PC-9 (cell line): ENCODE measurements around the gene FOXP3. TPM values are rescaled to one million over a fixed set of nuclear protein-coding genes. Genes with fewer than 3 reads are reported as not detected.

Experiments
- BruUV-seq: library from RNA; stranded (reverse); fragments of 400-500 nt; replicated peaks from 2 replicates; lab custom pipeline; 2021; lab: Mats Ljungman, UMichigan
- CTCF ChIA-PET: fragments of 300-600 bp; sonication (Branson Sonifier 250); formaldehyde crosslinking; loops from one replicate; lab custom pipeline; 2022; ENCODE audit warnings: antibody characterized with exemption; lab: Charles Lee
- POLR2A ChIA-PET: fragments of 300-600 bp; sonication (Branson Sonifier 250); formaldehyde crosslinking; loops from one replicate; lab custom pipeline; 2022; ENCODE audit warnings: antibody characterized with exemption; ENCODE audit not compliant: unreplicated experiment; lab: Charles Lee
- DNase-seq, 2 experiments: peaks; one replicate each; pipeline versions ENCODE4 v3.0.0 to v3.0.0-alpha.2; 2015 to 2022; ENCODE audit warnings: mixed read lengths in 1 of 2
- H2AFZ ChIP-seq: fragments of 200-600 bp; sonication (generic); 2 replicates; pipeline ENCODE4 v1.8.1; 2017; ENCODE audit warnings: antibody characterized with exemption
- H3F3A ChIP-seq: fragments of 200-600 bp; sonication (generic); 2 replicates; pipeline ENCODE4 v1.8.1; 2017; ENCODE audit warnings: antibody characterized with exemption, mild to moderate bottlenecking, low read depth; ENCODE audit not compliant: insufficient read depth
- H3K27ac ChIP-seq: fragments of 200-600 bp; sonication (generic); 2 replicates; pipeline ENCODE4 v1.6.1; 2016; ENCODE audit warnings: mixed run types
- H3K27me3 ChIP-seq: fragments of 200-600 bp; sonication (generic); 2 replicates; pipeline ENCODE4 v1.6.1; 2016; ENCODE audit warnings: low read depth, mixed run types; ENCODE audit not compliant: insufficient read depth
- H3K36me3 ChIP-seq: fragments of 200-600 bp; sonication (generic); 2 replicates; pipeline ENCODE4 v1.6.1; 2016; ENCODE audit warnings: low read depth, mixed run types
- H3K4me1 ChIP-seq: fragments of 200-600 bp; sonication (generic); replicated peaks from 2 replicates; pipeline ENCODE4 v1.6.1; 2016; ENCODE audit warnings: mixed run types; ENCODE audit not compliant: insufficient read depth
- H3K4me2 ChIP-seq: fragments of 200-600 bp; sonication (generic); 2 replicates; pipeline ENCODE4 v1.6.1; 2017; ENCODE audit warnings: mixed run types
- H3K4me3 ChIP-seq: fragments of 200-600 bp; sonication (generic); 2 replicates; pipeline ENCODE4 v1.6.1; 2016; ENCODE audit warnings: mixed run types
- H3K79me2 ChIP-seq: fragments of 200-600 bp; sonication (generic); 2 replicates; pipeline ENCODE4 v1.6.1; 2017; ENCODE audit warnings: low read depth, mixed run types
- H3K9me2 ChIP-seq: fragments of 200-600 bp; sonication (generic); 2 replicates; pipeline ENCODE4 v1.8.1; 2017; ENCODE audit warnings: mild to moderate bottlenecking; ENCODE audit not compliant: insufficient read depth
- H3K9me3 ChIP-seq: fragments of 200-600 bp; sonication (generic); 2 replicates; pipeline ENCODE4 v1.8.1; 2016; ENCODE audit warnings: low read depth; ENCODE audit not compliant: insufficient read depth
- H4K20me1 ChIP-seq: fragments of 200-600 bp; sonication (generic); 2 replicates; pipeline ENCODE4 v1.8.1; 2017; ENCODE audit not compliant: insufficient read depth
- EZH2 ChIP-seq: fragments of 200-600 bp; sonication (generic); IDR thresholded peaks from 2 replicates; pipeline ENCODE4 v1.8.0; 2017; ENCODE audit warnings: antibody characterized with exemption, low read depth
- intact Hi-C: fragments of 100-400 bp; cut with micrococcal nuclease; formaldehyde crosslinking; loops from one replicate; pipeline ENCODE4 v1.10.0; 2022; ENCODE audit not compliant: unreplicated experiment
- total RNA-seq: library from RNA; stranded (reverse); gene quantifications from 2 replicates; pipeline ENCODE4 v1.2.3, GENCODE V29; 2021
- TF ChIP-seq, protein P1 (sequence below): fragments of 200-600 bp; sonication (generic); conservative IDR thresholded peaks from 2 replicates; pipeline ENCODE4 v1.6.1; 2017; ENCODE audit warnings: mixed run types, antibody characterized with exemption, mild to moderate bottlenecking, moderate library complexity

FOXP3 gene
- total RNA-seq, 1 experiment from 2014 or later = not detected

- no peak overlapping the region for H3K4me3 ChIP-seq
- TF ChIP-seq, protein P1, sequence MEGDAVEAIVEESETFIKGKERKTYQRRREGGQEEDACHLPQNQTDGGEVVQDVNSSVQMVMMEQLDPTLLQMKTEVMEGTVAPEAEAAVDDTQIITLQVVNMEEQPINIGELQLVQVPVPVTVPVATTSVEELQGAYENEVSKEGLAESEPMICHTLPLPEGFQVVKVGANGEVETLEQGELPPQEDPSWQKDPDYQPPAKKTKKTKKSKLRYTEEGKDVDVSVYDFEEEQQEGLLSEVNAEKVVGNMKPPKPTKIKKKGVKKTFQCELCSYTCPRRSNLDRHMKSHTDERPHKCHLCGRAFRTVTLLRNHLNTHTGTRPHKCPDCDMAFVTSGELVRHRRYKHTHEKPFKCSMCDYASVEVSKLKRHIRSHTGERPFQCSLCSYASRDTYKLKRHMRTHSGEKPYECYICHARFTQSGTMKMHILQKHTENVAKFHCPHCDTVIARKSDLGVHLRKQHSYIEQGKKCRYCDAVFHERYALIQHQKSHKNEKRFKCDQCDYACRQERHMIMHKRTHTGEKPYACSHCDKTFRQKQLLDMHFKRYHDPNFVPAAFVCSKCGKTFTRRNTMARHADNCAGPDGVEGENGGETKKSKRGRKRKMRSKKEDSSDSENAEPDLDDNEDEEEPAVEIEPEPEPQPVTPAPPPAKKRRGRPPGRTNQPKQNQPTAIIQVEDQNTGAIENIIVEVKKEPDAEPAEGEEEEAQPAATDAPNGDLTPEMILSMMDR = no peak
- no peak for TF ChIP-seq EZH2
- H3K4me2 ChIP-seq = no peak overlapping the region
- no peak overlapping the region for H2AFZ ChIP-seq
- no peaks in the 10 kb centered on the region for H3K4me1 ChIP-seq
- ChIA-PET POLR2A (no interaction called here), CTCF (no interaction called here)
- DNase-seq = no peak
- no peaks in the 10 kb centered on the region for H3K9me3 ChIP-seq
- BruUV-seq = no TSS peak
- H3F3A ChIP-seq = no peaks in the 10 kb centered on the region
- no peaks in the 10 kb centered on the region for H3K27me3 ChIP-seq
- H3K27ac ChIP-seq = no peak overlapping the region
- H3K9me2 ChIP-seq = no peaks in the 10 kb centered on the region
- no peaks in the 10 kb centered on the region for H3K36me3 ChIP-seq
- H4K20me1 ChIP-seq = no peaks in the 10 kb centered on the region
- no peaks in the 10 kb centered on the region for H3K79me2 ChIP-seq
- intact Hi-C loops = no loop called here
Observed at GRCh38 chrX:49242545-49243066, 21.9 kb downstream of the FOXP3 start.

DNA sequence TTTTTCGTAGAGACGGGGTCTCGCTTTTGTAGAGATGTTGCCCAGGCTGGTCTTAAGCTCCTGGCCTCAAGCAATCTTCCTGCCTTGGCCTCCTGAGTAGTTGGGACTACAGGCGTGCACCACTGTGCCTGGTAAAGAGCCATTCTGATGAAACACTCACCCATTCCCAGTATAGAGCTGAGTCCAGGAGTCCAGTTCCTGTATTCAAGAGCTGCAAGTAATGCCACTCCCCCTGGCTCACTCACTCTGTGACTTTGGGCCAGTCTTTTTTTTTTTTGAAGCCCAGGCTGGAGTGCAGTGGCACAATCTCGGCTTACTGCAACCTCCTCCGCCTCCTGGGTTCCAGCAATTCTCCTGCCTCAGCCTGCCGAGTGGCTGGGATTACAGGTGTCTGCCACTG is 25.8 kb downstream of the FOXP3 start:
- Histone ChIP-seq H3F3A (no peaks in the 10 kb centered on the region), H3K4me1 (no peaks in the 10 kb centered on the region), H3K36me3 (no peaks in the 10 kb centered on the region), H3K9me3 (no peaks in the 10 kb centered on the region), H3K27me3 (no peaks in the 10 kb centered on the region), H3K9me2 (no peaks in the 10 kb centered on the region), H3K27ac (no peak overlapping the region), H3K4me2 (no peak overlapping the region), H2AFZ (no peak overlapping the region), H4K20me1 (no peaks in the 10 kb centered on the region), H3K79me2 (no peaks in the 10 kb centered on the region), H3K4me3 (no peak overlapping the region)
- no TSS peak for BruUV-seq
- POLR2A ChIA-PET = no interaction called here
- intact Hi-C loops = no loop called here
- no peak for DNase-seq
- CTCF ChIA-PET = no interaction called here
- TF ChIP-seq, protein P1 = no peak
- TF ChIP-seq EZH2 = no peak

GRCh38 chrX:49237060-49237459 is 27.4 kb downstream of the FOXP3 start:
- Histone ChIP-seq H3K4me1 (no peaks in the 10 kb centered on the region), H3K27me3 (no peaks in the 10 kb centered on the region), H3K9me3 (no peaks in the 10 kb centered on the region), H3K36me3 (no peaks in the 10 kb centered on the region), H3K4me2 (no peak overlapping the region), H3K9me2 (no peaks in the 10 kb centered on the region), H2AFZ (no peak overlapping the region), H4K20me1 (no peaks in the 10 kb centered on the region), H3K27ac (no peak overlapping the region), H3K4me3 (no peak overlapping the region), H3F3A (no peaks in the 10 kb centered on the region), H3K79me2 (no peaks in the 10 kb centered on the region)
- POLR2A ChIA-PET = no interaction called here
- intact Hi-C loops = no loop called here
- DNase-seq = no peak
- no TSS peak for BruUV-seq
- CTCF ChIA-PET = no interaction called here
- TF ChIP-seq, protein P1 = no peak
- TF ChIP-seq EZH2 = no peak
